SK-N-SH (cell line): ENCODE data around the gene CALU. TPM values are rescaled to one million over a fixed set of nuclear protein-coding genes. Genes with fewer than 3 reads are reported as not detected.

ENCODE experiments used
- CTCF ChIA-PET: fragments of 300-600, 350-600 bp; formaldehyde crosslinking; extraction: SDS; loops from one replicate; lab custom pipeline; 2021; lab: Yijun Ruan, JAX
- POLR2A ChIA-PET: fragments of 350-600 bp; sonication (Branson Sonifier 250); formaldehyde crosslinking; extraction: SDS; loops from one replicate; lab custom pipeline; 2020; ENCODE audit warnings: antibody characterized with exemption, inconsistent platforms; lab: Yijun Ruan, JAX
- DNase-seq: peaks from one replicate; pipeline ENCODE4 v3.0.0; 2012
- H2AFZ ChIP-seq: fragments of 200-600 bp; sonication (generic); 2 replicates; pipeline ENCODE4 v1.8.1; 2016; ENCODE audit warnings: antibody characterized with exemption, mild to moderate bottlenecking, low read depth
- H3F3A ChIP-seq: fragments of 200-600 bp; sonication (generic); replicated peaks from 2 replicates; pipeline ENCODE3; 2016; ENCODE audit warnings: antibody characterized with exemption, mild to moderate bottlenecking; ENCODE audit not compliant: insufficient read depth
- H3K27ac ChIP-seq, 2 experiments: fragments of 200-500 bp in 1 of 2; fragments of 200-600 bp in 1 of 2; sonication (Bioruptor generic) in 1 of 2; sonication (generic), shearing (Covaris generic) in 1 of 2; 2 replicates each; pipeline versions ENCODE4 v1.5.1 to v1.6.1; 2014 to 2016; ENCODE audit warnings: low read depth in 2 of 2, inconsistent platforms in 1 of 2, low read length in 1 of 2, mild to moderate bottlenecking in 1 of 2, mixed read lengths in 1 of 2
- H3K27me3 ChIP-seq: fragments of 200-600 bp; sonication (generic), shearing (Covaris generic); 2 replicates; pipeline ENCODE4 v1.6.1; 2016; ENCODE audit warnings: mixed run types; ENCODE audit not compliant: insufficient read depth
- H3K36me3 ChIP-seq, 2 experiments: fragments of 200-500 bp in 1 of 2; fragments of 200-600 bp in 1 of 2; sonication (Bioruptor generic) in 1 of 2; sonication (generic) in 1 of 2; replicated peaks in 1 of 2; 2 replicates each; pipeline versions ENCODE3 to v1.5.1; 2014 to 2016; ENCODE audit warnings: low read length in 1 of 2, mild to moderate bottlenecking in 1 of 2; ENCODE audit not compliant: insufficient read depth in 2 of 2, control insufficient read depth in 1 of 2
- H3K4me1 ChIP-seq, 2 experiments: fragments of 200-500 bp in 1 of 2; fragments of 200-600 bp in 1 of 2; sonication (Bioruptor generic) in 1 of 2; sonication (generic), shearing (Covaris generic) in 1 of 2; 2 replicates each; pipeline versions ENCODE4 v1.5.1 to v1.6.1; 2014 to 2016; ENCODE audit warnings: low read depth in 1 of 2, low read length in 1 of 2, mixed run types in 1 of 2; ENCODE audit not compliant: insufficient read depth in 2 of 2, control insufficient read depth in 1 of 2
- H3K4me2 ChIP-seq: fragments of 200-600 bp; sonication (generic), shearing (Covaris generic); 2 replicates; pipeline ENCODE4 v1.6.1; 2017; ENCODE audit warnings: mixed run types
- H3K4me3 ChIP-seq, 2 experiments: fragments of 200-500 bp in 1 of 2; fragments of 200-600 bp in 1 of 2; sonication (Bioruptor generic) in 1 of 2; sonication (generic), shearing (Covaris generic) in 1 of 2; 2 replicates each; pipeline versions ENCODE4 v1.5.1 to v1.8.1; 2014 to 2016; ENCODE audit warnings: low read depth in 2 of 2, inconsistent platforms in 1 of 2, low read length in 1 of 2, mild to moderate bottlenecking in 1 of 2, mixed read lengths in 1 of 2, moderate library complexity in 1 of 2
- H3K79me2 ChIP-seq: fragments of 200-600 bp; sonication (generic); 2 replicates; pipeline ENCODE4 v1.8.1; 2017; ENCODE audit warnings: mild to moderate bottlenecking; ENCODE audit not compliant: insufficient read depth
- H3K9ac ChIP-seq: fragments of 200-600 bp; sonication (generic); 2 replicates; pipeline ENCODE4 v1.6.1; 2017; ENCODE audit warnings: mixed run types
- H3K9me2 ChIP-seq: fragments of 200-600 bp; sonication (generic); 2 replicates; pipeline ENCODE4 v1.6.1; 2017; ENCODE audit warnings: mixed run types
- H3K9me3 ChIP-seq: fragments of 200-600 bp; sonication (generic); 2 replicates; pipeline ENCODE4 v1.6.1; 2017; ENCODE audit warnings: mixed run types, mild to moderate bottlenecking, moderate library complexity
- H4K20me1 ChIP-seq: fragments of 200-600 bp; sonication (generic); 2 replicates; pipeline ENCODE4 v1.6.1; 2017; ENCODE audit warnings: mild to moderate bottlenecking, mixed run types; ENCODE audit not compliant: insufficient read depth
- EP300 ChIP-seq, 2 experiments: IDR thresholded peaks; 2 replicates each; pipeline versions ENCODE4 v1.4.0 to v1.6.1; 2012; ENCODE audit warnings: borderline replicate concordance in 1 of 2, low read depth in 1 of 2, low read length in 1 of 2
- FOXM1 ChIP-seq: IDR thresholded peaks from 2 replicates; pipeline ENCODE4 v1.4.0; 2012; ENCODE audit warnings: low read depth, mild to moderate bottlenecking
- GABPA ChIP-seq: IDR thresholded peaks from 2 replicates; pipeline ENCODE4 v1.4.0; 2012; ENCODE audit warnings: low read depth, mild to moderate bottlenecking
- GATA2 ChIP-seq: sonication (generic); formaldehyde crosslinking; IDR thresholded peaks from 2 replicates; pipeline ENCODE4 v1.5.0; 2020; ENCODE audit warnings: mild to moderate bottlenecking, missing genetic modification reagents
- JUND ChIP-seq: IDR thresholded peaks from 2 replicates; pipeline ENCODE4 v1.4.0; 2012
- NFIC ChIP-seq: IDR thresholded peaks from 2 replicates; pipeline ENCODE4 v1.4.0; 2012; ENCODE audit warnings: borderline replicate concordance
- NRF1 ChIP-seq: IDR thresholded peaks from 2 replicates; pipeline ENCODE4 v1.6.1; 2012; ENCODE audit warnings: low read depth, mild to moderate bottlenecking, low read length
- PBX3 ChIP-seq: IDR thresholded peaks from 2 replicates; pipeline ENCODE4; 2012
- RAD21 ChIP-seq: IDR thresholded peaks from 2 replicates; pipeline ENCODE4 v1.6.1; 2012; ENCODE audit warnings: mild to moderate bottlenecking, low read length
- RCOR1 ChIP-seq: fragments of 150-350 bp; IDR thresholded peaks from 2 replicates; pipeline ENCODE4 v1.6.1; 2017; ENCODE audit warnings: antibody characterized with exemption, low read length
- RXRA ChIP-seq: IDR thresholded peaks from 2 replicates; pipeline ENCODE4 v1.4.0; 2012; ENCODE audit warnings: low read depth, mild to moderate bottlenecking, borderline replicate concordance
- SMC3 ChIP-seq: IDR thresholded peaks from 2 replicates; pipeline ENCODE4 v1.6.1; 2012; ENCODE audit warnings: low read depth, low read length, improper control_type of control experiment
- TAF1 ChIP-seq: IDR thresholded peaks from 2 replicates; pipeline ENCODE4 v1.6.1; 2012; ENCODE audit warnings: low read depth, mild to moderate bottlenecking, low read length, moderate library complexity, borderline replicate concordance
- TEAD4 ChIP-seq: IDR thresholded peaks from 2 replicates; pipeline ENCODE4 v1.4.0; 2012; ENCODE audit warnings: mild to moderate bottlenecking, borderline replicate concordance; ENCODE audit not compliant: insufficient read depth
- YY1 ChIP-seq: IDR thresholded peaks from 2 replicates; pipeline ENCODE4 v1.4.0; 2012; ENCODE audit warnings: low read depth, mild to moderate bottlenecking
- WGBS: methylation state at CpG from one replicate; pipeline ENCODE4 v1.1.6; 2017; ENCODE audit warnings: low lambda C conversion rate; 5-methylcytosine and 5-hydroxymethylcytosine counted together
- polyA plus RNA-seq, 3 experiments: library from polyadenylated mRNA; depleted of rRNA; stranded (reverse); fragments of >200 nt; gene quantifications; 2 replicates each; pipeline ENCODE4 v1.2.3, GENCODE V29; 2012

The CALU gene
- polyA plus RNA-seq, 1 of the 3 experiments (the other 2 are of a cell fraction), result 195 TPM

- 63% methylated on average over 2 of the region's 2 CpGs for WGBS
- no peak for DNase-seq
- H3K9me3 ChIP-seq, result no peaks in the 10 kb centered on the region
- no peaks in the 10 kb centered on the region for H3K9me2 ChIP-seq
- ChIA-PET POLR2A (no interaction called here), CTCF (interaction anchor here (1.1 to 1.5 kb wide), 2 partner anchors 9 to 19 kb away, joined by 4 read pairs; no protein-coding TSS in a partner anchor)
- no peaks in the 10 kb centered on the region for H3K79me2 ChIP-seq
- no peak overlapping the region for H2AFZ ChIP-seq
- no peak overlapping the region for H3K4me2 ChIP-seq
- H3K36me3 ChIP-seq, result no peaks in the 10 kb centered on the region
- no peak overlapping the region for H3K9ac ChIP-seq
- no peaks in the 10 kb centered on the region for H4K20me1 ChIP-seq
- H3K4me1 ChIP-seq, result no peaks in the 10 kb centered on the region; a peak in 1 of 4 replicates
- H3F3A ChIP-seq, result no peaks in the 10 kb centered on the region
- no peak overlapping the region for H3K27ac ChIP-seq
- TF ChIP-seq NFIC (no peak), SMC3 (no peak), RAD21 (no peak), TEAD4 (no peak)
- H3K27me3 ChIP-seq, result no peaks in the 10 kb centered on the region
- H3K4me3 ChIP-seq, result no peak overlapping the region
These were observed 10.6 kb upstream of the CALU start for GRCh38 chr7:128728598-128728997.

GRCh38 chr7:128729494-128729893 lies 9.7 kb upstream of the CALU start:
- no peak overlapping the region for H3K27ac ChIP-seq
- 76% methylated on average over 4 of the region's 4 CpGs for WGBS
- ChIA-PET POLR2A (interaction anchor here (1.3 kb wide), 1 partner anchor 10 kb away, joined by 3 read pairs; the partner anchor contains the start of gene CALU), CTCF (interaction anchor here (0.5 to 1.5 kb wide), 3 partner anchors 11 to 138 kb away, joined by 3 to 4 read pairs (median 3); no protein-coding TSS in a partner anchor)
- no peaks in the 10 kb centered on the region for H4K20me1 ChIP-seq
- no peaks in the 10 kb centered on the region for H3K9me3 ChIP-seq
- no peak overlapping the region for H3K4me2 ChIP-seq
- no peaks in the 10 kb centered on the region; a peak in 1 of 4 replicates for H3K4me1 ChIP-seq
- H3K9ac ChIP-seq, result no peak overlapping the region
- H3K4me3 ChIP-seq, result no peak overlapping the region
- no peak for DNase-seq
- no peaks in the 10 kb centered on the region for H3K36me3 ChIP-seq
- H2AFZ ChIP-seq, result no peak overlapping the region
- H3K9me2 ChIP-seq, result no peaks in the 10 kb centered on the region
- no peaks in the 10 kb centered on the region for H3F3A ChIP-seq
- H3K79me2 ChIP-seq, result no peaks in the 10 kb centered on the region
- TF ChIP-seq JUND (no peak), NFIC (no peak), NRF1 (no peak), PBX3 (no peak), RCOR1 (no peak), EP300 (IDR thresholded peaks at IDR 0.05; ENCODE audit: borderline replicate concordance in 1 of 2, low read depth in 1 of 2, low read length in 1 of 2) (no peak), YY1 (no peak), FOXM1 (no peak), GATA2 (CRISPR knock-in tag) (no peak), RXRA (no peak), TAF1 (no peak), GABPA (no peak)
- no peaks in the 10 kb centered on the region for H3K27me3 ChIP-seq
